HEK293 (cell line): ENCODE measurements around the gene PRX.

Source experiments
- CTCF ChIP-seq: fragments of 450-650 bp; formaldehyde crosslinking; IDR thresholded peaks from 2 replicates; pipeline ENCODE4 v1.5.1; 2016; ENCODE audit warnings: missing biosample characterization, missing genetic modification characterization
- KLF9 ChIP-seq: fragments of 450-650 bp; formaldehyde crosslinking; IDR thresholded peaks from 2 replicates; pipeline ENCODE4 v1.5.1; 2016; ENCODE audit warnings: missing biosample characterization, missing genetic modification characterization, low read depth
- MEIS1 ChIP-seq: sonication (generic); formaldehyde crosslinking; IDR thresholded peaks from 2 replicates; pipeline ENCODE4 v1.8.1; 2022; ENCODE audit warnings: missing genetic modification reagents, mild to moderate bottlenecking, borderline replicate concordance
- ZNF274 ChIP-seq, 2 experiments: fragments of 200-500 bp in 1 of 2; fragments of 450-650 bp in 1 of 2; sonication (Bioruptor generic) in 1 of 2; formaldehyde crosslinking in 1 of 2; IDR thresholded peaks; 2 replicates each; pipeline versions ENCODE4 v1.5.1 to v1.6.1; 2014 to 2016; ENCODE audit warnings: borderline replicate concordance in 1 of 2, inconsistent platforms in 1 of 2, low read length in 1 of 2, missing biosample characterization in 1 of 2, missing genetic modification characterization in 1 of 2

DNA sequence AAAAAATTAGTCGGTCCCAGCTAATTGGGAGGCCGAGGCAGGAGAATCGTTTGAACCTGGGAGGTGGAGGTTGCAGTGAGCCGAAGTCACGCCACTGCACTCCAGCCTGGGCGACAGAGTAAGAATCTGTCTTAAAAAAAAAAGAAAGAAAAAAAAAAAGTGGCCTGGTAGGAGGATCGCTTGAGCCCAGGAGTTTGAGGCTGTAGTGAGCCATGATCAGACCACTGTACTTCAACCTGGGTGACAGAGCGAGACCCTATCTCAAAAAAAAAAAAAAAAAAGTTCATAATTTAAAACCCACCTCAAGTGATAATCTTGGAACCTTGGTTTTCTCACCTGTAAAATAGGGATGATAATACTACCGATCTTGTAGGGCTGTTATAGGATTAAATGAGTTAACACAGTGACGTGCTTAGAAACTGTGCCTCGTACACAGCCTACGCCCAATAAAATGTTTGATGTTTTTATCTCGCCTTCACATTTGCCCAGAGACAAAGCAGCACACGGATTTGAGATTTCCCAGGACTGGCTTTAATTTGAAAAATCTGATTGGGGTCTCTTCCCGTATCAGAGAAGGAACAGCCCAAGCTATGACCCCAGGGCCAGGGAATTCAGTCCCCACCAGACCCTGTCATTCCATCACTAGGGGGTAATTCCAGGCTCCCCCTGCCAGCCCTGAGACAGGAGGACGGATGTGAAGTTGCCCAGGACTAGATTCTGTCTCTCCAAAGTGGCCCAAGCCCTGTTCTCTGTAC, 9.0 kb upstream of the PRX start:
- TF ChIP-seq ZNF274 (IDR thresholded peaks at IDR 0.05; ENCODE audit: low read length) = no peak
- no peak for TF ChIP-seq ZNF274 (tag by site-specific recombination; IDR thresholded peaks at IDR 0.05; ENCODE audit: borderline replicate concordance)
- no peak for TF ChIP-seq CTCF (tag by site-specific recombination)
- no peak for TF ChIP-seq KLF9
- TF ChIP-seq MEIS1 (CRISPR knock-in tag) = no peak
